ENCODE data around the gene CYB5R2.

Gene CYB5R2

GRCh38 chr11:7635708-7636107 lies 37.6 kb downstream of the CYB5R2 start:
- Histone ChIP-seq H3K4me1 (ENCODE audit: control insufficient read depth, low read depth, low read length) (peaks cover 5% of the 10 kb centered on the region), H3K9me3 (ENCODE audit: control insufficient read depth, low read depth, low read length) (no peaks in the 10 kb centered on the region), H3K36me3 (ENCODE audit: control insufficient read depth, low read depth, low read length) (no peaks in the 10 kb centered on the region), H3K27ac (ENCODE audit: low read length) (no peak overlapping the region), H3K4me3 (ENCODE audit: low read length) (no peak overlapping the region), H3K9ac (ENCODE audit: low read length) (no peak overlapping the region), H3K27me3 (ENCODE audit: control insufficient read depth, insufficient read depth, low read length) (no peaks in the 10 kb centered on the region)

GRCh38 chr11:7635137-7635536 lies 38.2 kb downstream of the CYB5R2 start:
- Histone ChIP-seq H3K9ac (ENCODE audit: low read length) (no peak overlapping the region), H3K36me3 (ENCODE audit: control insufficient read depth, low read depth, low read length) (no peaks in the 10 kb centered on the region), H3K4me1 (ENCODE audit: control insufficient read depth, low read depth, low read length) (peaks cover 5% of the 10 kb centered on the region), H3K4me3 (ENCODE audit: low read length) (no peak overlapping the region), H3K27ac (ENCODE audit: low read length) (no peak overlapping the region), H3K27me3 (ENCODE audit: control insufficient read depth, insufficient read depth, low read length) (no peaks in the 10 kb centered on the region), H3K9me3 (ENCODE audit: control insufficient read depth, low read depth, low read length) (no peaks in the 10 kb centered on the region)

GRCh38 chr11:7632211-7632610 lies 41.1 kb downstream of the CYB5R2 start:
- H3K27ac ChIP-seq (ENCODE audit: low read length): no peak overlapping the region
- H3K9ac ChIP-seq (ENCODE audit: low read length): no peak overlapping the region

GRCh38 chr11:7630002-7630401 lies 43.3 kb downstream of the CYB5R2 start:
- Histone ChIP-seq H3K27me3 (ENCODE audit: control insufficient read depth, insufficient read depth, low read length) (no peaks in the 10 kb centered on the region), H3K27ac (ENCODE audit: low read length) (no peak overlapping the region), H3K9me3 (ENCODE audit: control insufficient read depth, low read depth, low read length) (no peaks in the 10 kb centered on the region), H3K4me1 (ENCODE audit: control insufficient read depth, low read depth, low read length) (no peaks in the 10 kb centered on the region), H3K9ac (ENCODE audit: low read length) (no peak overlapping the region), H3K36me3 (ENCODE audit: control insufficient read depth, low read depth, low read length) (no peaks in the 10 kb centered on the region), H3K4me3 (ENCODE audit: low read length) (no peak overlapping the region)

More at GRCh38 chr11:7632211-7632610, 41.1 kb downstream of the CYB5R2 start:
- Histone ChIP-seq H3K27me3 (ENCODE audit: control insufficient read depth, insufficient read depth, low read length) (no peaks in the 10 kb centered on the region), H3K9me3 (ENCODE audit: control insufficient read depth, low read depth, low read length) (no peaks in the 10 kb centered on the region), H3K4me1 (ENCODE audit: control insufficient read depth, low read depth, low read length) (peaks cover under 1% of the 10 kb centered on the region), H3K4me3 (ENCODE audit: low read length) (no peak overlapping the region), H3K36me3 (ENCODE audit: control insufficient read depth, low read depth, low read length) (no peaks in the 10 kb centered on the region)

GRCh38 chr11:7628660-7629059 lies 44.6 kb downstream of the CYB5R2 start:
- Histone ChIP-seq H3K9me3 (ENCODE audit: control insufficient read depth, low read depth, low read length) (no peaks in the 10 kb centered on the region), H3K27me3 (ENCODE audit: control insufficient read depth, insufficient read depth, low read length) (no peaks in the 10 kb centered on the region), H3K4me1 (ENCODE audit: control insufficient read depth, low read depth, low read length) (no peaks in the 10 kb centered on the region), H3K4me3 (ENCODE audit: low read length) (no peak overlapping the region), H3K9ac (ENCODE audit: low read length) (no peak overlapping the region), H3K36me3 (ENCODE audit: control insufficient read depth, low read depth, low read length) (no peaks in the 10 kb centered on the region), H3K27ac (ENCODE audit: low read length) (no peak overlapping the region)

GRCh38 chr11:7622721-7623120 lies 50.6 kb downstream of the CYB5R2 start:
- H3K9ac ChIP-seq (ENCODE audit: low read length): no peak overlapping the region
- H3K4me3 ChIP-seq (ENCODE audit: low read length): no peak overlapping the region
- H3K4me1 ChIP-seq (ENCODE audit: control insufficient read depth, low read depth, low read length): peaks cover 20% of the 10 kb centered on the region
- no peaks in the 10 kb centered on the region for H3K9me3 ChIP-seq (ENCODE audit: control insufficient read depth, low read depth, low read length)
- no peak overlapping the region for H3K27ac ChIP-seq (ENCODE audit: low read length)
- H3K27me3 ChIP-seq (ENCODE audit: control insufficient read depth, insufficient read depth, low read length): no peaks in the 10 kb centered on the region
- H3K36me3 ChIP-seq (ENCODE audit: control insufficient read depth, low read depth, low read length): no peaks in the 10 kb centered on the region

GRCh38 chr11:7621554-7621953 lies 51.7 kb downstream of the CYB5R2 start:
- Histone ChIP-seq H3K4me3 (ENCODE audit: low read length) (no peak overlapping the region), H3K27me3 (ENCODE audit: control insufficient read depth, insufficient read depth, low read length) (no peaks in the 10 kb centered on the region), H3K4me1 (ENCODE audit: control insufficient read depth, low read depth, low read length) (peaks cover 20% of the 10 kb centered on the region), H3K27ac (ENCODE audit: low read length) (no peak overlapping the region), H3K36me3 (ENCODE audit: control insufficient read depth, low read depth, low read length) (no peaks in the 10 kb centered on the region), H3K9ac (ENCODE audit: low read length) (no peak overlapping the region), H3K9me3 (ENCODE audit: control insufficient read depth, low read depth, low read length) (no peaks in the 10 kb centered on the region)

GRCh38 chr11:7621090-7621489 lies 52.2 kb downstream of the CYB5R2 start:
- Histone ChIP-seq H3K36me3 (ENCODE audit: control insufficient read depth, low read depth, low read length) (no peaks in the 10 kb centered on the region), H3K4me1 (ENCODE audit: control insufficient read depth, low read depth, low read length) (peaks cover 20% of the 10 kb centered on the region), H3K9ac (ENCODE audit: low read length) (no peak overlapping the region), H3K4me3 (ENCODE audit: low read length) (no peak overlapping the region), H3K27ac (ENCODE audit: low read length) (no peak overlapping the region), H3K9me3 (ENCODE audit: control insufficient read depth, low read depth, low read length) (no peaks in the 10 kb centered on the region), H3K27me3 (ENCODE audit: control insufficient read depth, insufficient read depth, low read length) (no peaks in the 10 kb centered on the region)

GRCh38 chr11:7619322-7619721 lies 54.0 kb downstream of the CYB5R2 start:
- Histone ChIP-seq H3K27ac (ENCODE audit: low read length) (no peak overlapping the region), H3K4me3 (ENCODE audit: low read length) (no peak overlapping the region), H3K36me3 (ENCODE audit: control insufficient read depth, low read depth, low read length) (no peaks in the 10 kb centered on the region), H3K9ac (ENCODE audit: low read length) (no peak overlapping the region), H3K27me3 (ENCODE audit: control insufficient read depth, insufficient read depth, low read length) (no peaks in the 10 kb centered on the region), H3K4me1 (ENCODE audit: control insufficient read depth, low read depth, low read length) (peaks cover 20% of the 10 kb centered on the region), H3K9me3 (ENCODE audit: control insufficient read depth, low read depth, low read length) (no peaks in the 10 kb centered on the region)

GRCh38 chr11:7617032-7617431 lies 56.3 kb downstream of the CYB5R2 start:
- Histone ChIP-seq H3K27ac (ENCODE audit: low read length) (no peak overlapping the region), H3K4me3 (ENCODE audit: low read length) (no peak overlapping the region), H3K9me3 (ENCODE audit: control insufficient read depth, low read depth, low read length) (no peaks in the 10 kb centered on the region), H3K27me3 (ENCODE audit: control insufficient read depth, insufficient read depth, low read length) (no peaks in the 10 kb centered on the region), H3K36me3 (ENCODE audit: control insufficient read depth, low read depth, low read length) (no peaks in the 10 kb centered on the region), H3K9ac (ENCODE audit: low read length) (no peak overlapping the region), H3K4me1 (ENCODE audit: control insufficient read depth, low read depth, low read length) (peaks cover 27% of the 10 kb centered on the region)
